Measurements from ENCODE around the gene TMTC2.

TMTC2 gene

DNA sequence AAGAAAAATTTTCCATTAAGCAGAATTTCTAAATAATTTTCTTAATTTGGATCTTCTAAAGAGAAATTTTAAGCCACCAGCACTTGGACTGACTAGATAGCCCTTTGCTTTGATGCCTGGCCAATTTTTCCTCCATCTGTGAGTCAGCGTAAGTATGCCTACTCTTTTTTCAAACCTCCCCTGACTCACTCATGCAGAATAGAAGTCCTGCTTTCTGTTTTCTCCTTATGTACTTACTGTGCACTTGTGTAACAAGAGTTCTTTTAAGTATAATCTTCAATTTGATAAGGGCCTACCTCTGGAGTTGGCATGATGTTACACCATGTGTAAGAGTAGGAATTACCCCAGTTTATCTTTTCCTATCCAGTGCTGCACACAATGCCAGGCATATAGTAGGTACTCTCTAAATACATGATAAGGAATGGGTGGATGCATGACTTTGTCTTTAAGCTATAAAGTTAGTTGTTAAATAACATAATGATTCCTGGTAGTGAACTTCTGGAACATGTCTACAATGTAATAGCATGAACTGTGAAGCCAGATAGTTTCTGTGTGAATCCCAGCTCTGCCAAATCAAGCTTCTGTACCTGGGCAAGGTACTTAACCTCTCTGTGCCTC lies 329.6 kb downstream of the TMTC2 start:
- DNase-seq (ENCODE audit: low spot score): no peak

DNA sequence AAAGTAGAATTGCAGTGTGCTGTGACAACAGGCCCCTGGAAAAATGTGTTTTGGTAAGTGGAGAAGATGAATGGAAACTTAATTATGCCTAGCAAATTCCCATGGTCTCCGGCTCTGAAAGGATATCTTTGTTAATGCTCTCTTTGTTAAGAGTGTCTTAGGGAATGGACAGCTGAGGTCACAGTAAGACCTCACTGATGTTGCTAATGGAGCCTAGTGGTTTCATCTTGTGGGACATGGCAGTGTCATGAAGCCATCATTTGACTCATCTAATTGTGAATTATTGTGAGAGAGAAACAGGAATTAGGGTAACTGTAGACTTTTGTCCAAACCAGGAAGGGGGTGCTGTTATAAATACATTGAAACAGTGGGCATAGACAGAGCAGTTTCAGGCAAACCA lies 330.3 kb downstream of the TMTC2 start:
- no peak for DNase-seq (ENCODE audit: low spot score)

DNA sequence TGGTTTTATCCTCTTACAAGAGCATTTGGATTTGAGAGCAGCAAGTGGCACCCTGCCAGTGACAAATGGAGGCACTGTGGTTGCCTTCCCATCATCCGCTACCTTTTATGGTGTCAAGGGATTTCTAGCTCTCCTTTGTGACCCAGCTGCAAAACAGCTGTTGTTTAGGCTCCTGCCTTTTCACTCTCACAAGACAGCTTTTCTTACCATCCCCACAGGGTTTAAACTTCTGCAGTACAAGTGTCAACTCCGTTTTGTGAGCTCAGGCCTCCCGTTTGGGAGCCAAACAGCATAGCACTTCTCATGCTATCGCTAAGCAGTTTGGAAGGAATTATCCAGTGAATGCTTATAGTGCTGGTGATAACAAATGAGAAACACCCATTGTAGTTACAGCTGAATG lies 331.4 kb downstream of the TMTC2 start:
- DNase-seq (ENCODE audit: low spot score): no peak

DNA sequence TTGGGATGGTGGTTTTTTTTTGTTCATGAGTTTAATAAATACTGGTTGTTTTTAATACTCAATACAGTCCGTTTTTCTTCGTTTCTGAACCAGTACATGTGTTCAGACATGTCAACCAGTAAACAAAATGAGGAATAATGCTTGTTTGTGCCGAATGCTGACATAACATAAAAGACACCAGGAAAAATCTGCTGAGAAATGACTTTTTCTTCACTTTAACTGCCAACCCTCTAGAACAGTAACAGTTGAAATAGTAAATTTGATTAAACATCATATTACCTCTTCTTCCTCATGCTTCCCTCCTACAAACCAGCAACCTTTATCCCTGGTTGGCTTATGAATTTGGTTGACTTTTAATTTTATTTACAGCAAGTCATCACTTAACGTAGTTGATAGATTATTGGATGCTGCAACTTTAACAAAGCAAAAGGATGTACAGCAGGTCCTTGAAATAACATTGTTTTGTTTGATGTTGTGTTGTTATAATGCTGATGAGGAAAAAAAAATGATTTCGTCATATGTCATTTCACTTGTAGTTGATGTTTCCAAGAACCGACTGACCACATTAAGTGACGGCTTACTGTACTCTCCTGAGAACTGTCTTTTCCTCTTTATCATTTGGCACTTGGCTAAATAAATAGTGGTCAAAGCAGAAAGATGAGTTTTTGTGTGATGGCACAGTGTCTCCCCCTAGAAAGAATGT lies 340.5 kb downstream of the TMTC2 start:
- no peak for DNase-seq (ENCODE audit: low spot score)

DNA sequence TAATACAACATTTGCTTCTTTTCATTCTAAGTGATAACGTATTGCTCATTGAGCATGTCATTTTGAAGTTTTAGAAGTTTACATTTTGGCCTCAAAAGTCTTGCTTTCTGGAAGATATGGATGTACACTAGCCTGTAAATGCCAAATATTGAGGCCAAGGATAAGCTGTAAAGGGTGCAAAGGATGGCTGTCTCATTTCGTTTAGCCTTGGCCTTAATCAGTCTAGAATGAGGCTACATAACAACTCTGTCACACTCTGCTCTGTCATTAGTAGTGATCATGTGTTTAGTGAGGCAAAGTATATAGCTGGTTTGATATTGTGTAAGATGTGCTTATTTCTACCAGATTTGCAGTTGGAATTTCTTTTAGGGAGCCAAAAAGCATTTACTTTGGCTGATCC lies 344.5 kb downstream of the TMTC2 start:
- DNase-seq (ENCODE audit: low spot score): no peak

DNA sequence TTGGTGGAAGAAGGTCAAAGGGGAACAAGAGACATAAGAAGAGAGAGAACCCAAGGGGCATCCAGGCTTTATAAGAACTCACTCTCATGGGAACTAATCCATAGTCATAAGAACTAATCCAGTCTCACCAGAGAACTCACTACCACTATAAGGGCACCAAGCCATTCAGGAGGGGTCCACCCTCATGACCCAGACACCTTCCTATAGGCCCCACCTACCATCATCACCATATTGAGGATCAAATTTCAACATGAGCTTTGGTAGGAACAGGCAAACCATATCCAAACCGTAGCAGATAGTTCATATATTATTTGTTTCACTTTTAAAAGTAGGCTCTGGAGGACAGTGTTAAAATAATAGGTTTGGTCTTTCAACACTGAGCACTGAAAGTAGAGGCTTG lies 350.1 kb downstream of the TMTC2 start:
- DNase-seq (ENCODE audit: low spot score): no peak

DNA sequence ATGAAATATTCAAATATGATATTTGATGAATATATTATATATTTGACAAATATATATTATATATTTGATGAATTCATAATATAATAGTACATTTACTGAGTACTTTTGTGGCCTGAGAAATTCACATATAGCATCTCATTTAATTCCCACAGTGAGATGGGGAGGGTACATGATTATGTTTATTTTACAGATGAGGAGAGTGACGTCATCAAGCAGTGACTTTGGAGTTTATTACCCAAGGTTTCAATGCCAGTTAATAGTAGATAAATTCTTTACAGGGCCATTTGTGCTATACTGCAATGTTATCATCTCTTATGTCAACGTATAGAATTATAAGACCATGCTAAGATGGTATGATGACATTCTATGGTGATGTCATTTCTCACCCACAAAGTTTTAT lies 352.7 kb downstream of the TMTC2 start:
- DNase-seq (ENCODE audit: low spot score): no peak

DNA sequence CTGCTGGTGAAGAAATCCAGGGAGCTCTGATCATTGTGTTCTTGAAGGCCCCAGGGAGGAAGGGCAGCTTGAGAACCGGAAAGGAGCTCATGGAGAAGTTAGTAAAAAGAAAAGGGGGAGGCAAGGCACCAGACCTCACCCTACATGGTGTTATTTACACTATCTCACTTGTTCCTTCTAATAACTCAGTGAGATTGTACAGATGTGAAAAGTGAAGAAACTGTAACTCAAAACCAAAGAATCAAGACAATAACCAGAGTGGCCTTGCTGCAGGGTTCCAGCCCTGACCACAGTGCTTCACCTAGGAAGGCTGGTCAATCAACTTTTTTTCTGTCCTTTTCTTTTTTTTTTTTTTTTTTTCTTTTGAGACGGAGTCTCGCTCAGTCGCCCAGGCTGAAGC lies 353.6 kb downstream of the TMTC2 start:
- no peak for DNase-seq (ENCODE audit: low spot score)

DNA sequence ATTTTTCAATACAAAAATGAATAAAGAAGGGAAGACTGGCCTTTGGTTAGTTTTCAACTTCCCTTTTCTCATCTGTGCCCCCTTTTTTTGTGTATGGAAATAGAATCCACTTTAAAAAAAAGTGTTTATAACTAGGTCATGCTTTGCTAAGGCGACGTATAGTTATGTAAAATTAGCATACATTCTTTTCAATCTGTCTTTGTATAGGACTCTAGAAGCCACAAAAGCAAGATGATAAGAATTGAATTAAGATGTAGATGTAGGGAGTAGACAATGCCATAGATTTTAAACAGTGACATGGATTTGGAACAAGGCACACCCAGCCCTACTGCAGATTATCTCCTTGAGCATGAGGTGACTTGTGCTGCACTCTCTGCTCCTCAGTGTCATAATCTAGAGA lies 354.3 kb downstream of the TMTC2 start:
- DNase-seq (ENCODE audit: low spot score): no peak

DNA sequence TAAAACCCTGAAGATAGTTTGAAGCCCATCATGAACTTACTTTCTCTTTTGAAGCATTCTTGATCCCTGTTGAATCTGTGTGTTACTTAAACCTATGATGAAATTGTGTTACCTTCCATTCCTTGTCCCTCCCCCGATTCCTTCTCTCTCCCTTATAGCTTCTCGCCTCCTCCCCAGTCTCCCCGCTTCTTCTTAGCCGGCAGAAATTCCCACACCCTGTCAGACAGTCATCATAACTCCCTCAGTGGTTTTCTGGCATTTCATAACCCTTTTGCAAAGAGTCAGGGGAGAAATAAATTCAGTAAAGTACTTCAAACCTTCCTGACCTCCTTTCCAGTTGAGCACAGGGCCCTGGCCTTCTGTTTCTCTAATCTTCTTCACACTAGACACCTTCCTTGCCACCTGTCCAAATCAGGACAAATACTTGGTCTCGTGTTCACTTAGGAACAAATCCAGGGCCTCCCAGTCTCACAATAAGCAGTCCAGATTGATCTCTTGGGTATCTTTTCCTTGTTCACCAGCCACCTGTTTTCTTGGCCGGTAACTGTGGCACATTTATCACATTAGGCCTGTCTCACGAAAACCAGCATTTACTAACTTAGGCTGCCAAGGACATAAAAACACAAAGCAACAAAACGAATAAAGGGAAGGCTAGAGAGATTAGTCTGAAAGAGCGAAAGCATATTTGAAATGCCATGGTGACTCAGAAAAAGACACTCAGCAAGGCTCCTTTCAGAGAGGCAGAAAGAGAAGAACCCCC lies 355.9 kb downstream of the TMTC2 start:
- DNase-seq (ENCODE audit: low spot score): no peak

DNA sequence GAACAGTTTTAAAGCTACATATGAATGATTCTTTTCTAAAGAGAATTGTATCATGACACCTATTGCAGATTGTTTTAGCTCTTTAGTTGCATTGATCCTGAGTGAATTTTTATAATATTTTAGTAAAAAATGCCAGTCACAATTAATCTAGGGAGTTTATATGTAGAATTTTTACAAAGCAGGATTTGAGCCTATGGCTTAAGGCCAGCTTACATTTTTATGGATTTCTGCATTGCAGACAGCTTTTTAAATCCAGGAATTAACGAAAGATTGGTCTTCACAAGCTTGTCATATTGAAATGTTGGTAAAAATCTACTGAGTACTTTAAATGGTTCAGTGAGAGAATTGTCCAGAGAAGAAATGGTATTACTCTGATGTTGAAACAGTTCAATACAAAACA lies 358.0 kb downstream of the TMTC2 start:
- no peak for DNase-seq (ENCODE audit: low spot score)

DNA sequence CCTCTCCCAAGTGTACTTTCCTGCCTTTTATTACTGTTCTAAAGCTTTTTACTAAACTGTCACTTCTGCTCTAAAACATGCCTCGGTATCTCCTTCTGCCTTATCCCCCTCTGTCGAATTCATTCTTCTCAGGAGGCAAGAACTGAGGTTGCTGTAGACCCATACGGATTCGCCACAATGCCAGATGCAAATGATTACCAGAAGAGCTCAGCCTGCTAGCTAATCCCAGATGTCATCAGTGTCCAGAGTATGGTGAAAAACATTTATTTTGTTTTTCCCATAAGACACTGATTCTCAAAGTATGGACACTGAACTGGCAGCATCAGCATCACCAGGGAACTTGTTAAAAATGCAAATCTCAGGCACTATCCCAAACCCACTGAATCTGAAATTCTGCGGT lies 359.3 kb downstream of the TMTC2 start:
- no peak for DNase-seq (ENCODE audit: low spot score)

DNA sequence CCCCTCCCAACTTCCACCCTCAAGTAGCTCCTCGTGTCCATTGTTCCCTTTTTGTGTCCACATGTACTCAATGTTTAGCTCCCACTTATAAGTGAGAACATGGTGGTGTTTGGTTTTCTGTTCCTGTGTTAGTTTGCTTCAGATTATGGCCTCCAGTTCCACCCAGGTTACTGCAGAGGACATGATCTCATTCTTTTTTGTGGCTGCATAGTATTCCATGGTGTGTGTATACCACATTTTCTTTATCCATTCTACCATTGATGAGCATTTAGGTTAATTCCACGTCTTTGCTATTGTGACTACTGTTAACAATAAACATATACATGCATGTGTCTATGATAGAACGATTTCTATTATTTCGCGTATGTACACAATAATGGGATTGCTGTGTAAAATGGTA lies 362.6 kb downstream of the TMTC2 start:
- DNase-seq (ENCODE audit: low spot score): no peak

DNA sequence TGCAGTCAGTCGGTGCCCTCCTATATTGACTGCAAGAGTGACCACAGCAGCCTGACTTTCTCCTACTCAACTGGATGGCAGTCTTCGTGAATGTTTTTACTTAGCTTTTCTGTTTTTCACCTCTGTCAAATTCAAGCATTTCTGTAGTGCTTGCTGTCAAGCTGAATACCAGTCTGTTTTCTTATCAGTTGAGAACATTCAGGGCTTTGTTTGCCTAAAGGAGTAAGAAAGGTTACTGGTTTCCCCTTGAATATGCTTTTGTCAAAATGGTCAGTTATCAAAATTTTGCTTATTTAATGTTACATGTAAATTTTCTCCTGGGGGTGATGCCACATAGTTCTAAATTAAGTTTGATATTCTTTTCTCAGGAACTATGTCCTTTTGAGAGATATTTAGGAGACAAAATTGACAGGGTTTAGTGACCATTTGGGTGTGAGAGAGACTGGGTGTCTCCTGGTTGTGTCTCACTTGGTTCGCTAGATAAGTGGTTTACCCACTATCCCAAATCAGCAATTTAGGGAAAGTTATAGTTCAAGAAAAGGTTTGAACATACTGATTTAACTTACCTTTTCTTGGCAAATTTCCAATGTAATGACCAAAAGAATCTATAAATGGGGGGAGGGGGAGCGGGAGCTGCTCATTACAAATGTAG lies 366.3 kb downstream of the TMTC2 start:
- no peak for DNase-seq (ENCODE audit: low spot score)

DNA sequence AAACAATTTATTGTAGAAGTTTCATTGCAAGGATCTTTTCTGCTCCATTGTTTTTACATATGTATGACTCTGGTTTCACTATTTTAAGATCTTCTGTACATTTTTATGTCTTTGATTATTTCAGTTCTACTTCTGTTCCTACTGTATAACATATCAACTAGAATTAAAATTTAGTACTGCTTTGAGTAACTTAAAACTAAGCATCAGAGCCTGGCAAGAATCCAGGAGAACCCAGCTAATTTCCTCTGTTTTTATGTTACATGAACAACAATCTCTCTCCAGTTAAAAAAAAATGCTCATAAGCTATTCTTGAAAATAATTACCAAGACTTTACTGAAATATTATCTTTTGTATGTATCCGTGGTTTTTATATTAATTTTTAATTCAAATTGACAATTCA lies 370.7 kb downstream of the TMTC2 start:
- DNase-seq (ENCODE audit: low spot score): no peak

DNA sequence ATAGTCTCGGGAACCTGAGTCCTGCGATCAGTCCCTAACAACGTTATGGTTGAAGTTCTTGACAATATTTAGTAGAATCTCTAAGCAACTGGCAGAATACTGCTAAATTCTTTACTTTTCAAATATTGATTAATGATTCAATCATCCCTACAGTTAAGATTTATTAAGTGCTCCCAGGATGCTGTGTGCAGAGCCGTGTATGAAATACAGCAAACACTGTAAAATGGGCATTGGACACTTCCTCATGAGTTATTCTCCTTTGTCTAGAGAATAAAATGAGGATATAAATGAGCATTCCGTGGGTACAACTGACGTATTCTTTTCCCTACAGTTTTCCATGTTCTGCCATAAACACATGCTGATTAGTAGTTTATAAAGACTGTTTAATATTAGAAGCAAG lies 372.4 kb downstream of the TMTC2 start:
- no peak for DNase-seq (ENCODE audit: low spot score)

DNA sequence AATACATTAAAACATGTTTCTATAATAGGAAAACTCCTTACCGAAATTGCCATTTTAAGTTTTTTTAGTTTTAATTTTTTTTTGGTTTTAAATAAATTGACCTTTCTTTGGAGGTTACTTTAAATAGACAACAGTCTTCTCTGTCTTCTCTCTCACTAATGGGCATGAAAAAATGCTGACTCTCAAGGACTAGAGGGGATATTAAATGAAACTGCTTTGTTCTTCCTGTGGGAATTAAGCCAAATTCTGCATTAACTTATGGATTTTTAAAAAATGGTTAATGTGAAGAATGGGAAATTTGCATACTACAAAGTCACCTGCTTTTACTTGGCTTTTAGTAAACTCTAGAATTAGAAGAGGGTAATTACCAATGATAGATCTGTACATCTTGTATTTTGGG lies 378.9 kb downstream of the TMTC2 start:
- DNase-seq (ENCODE audit: low spot score): no peak

DNA sequence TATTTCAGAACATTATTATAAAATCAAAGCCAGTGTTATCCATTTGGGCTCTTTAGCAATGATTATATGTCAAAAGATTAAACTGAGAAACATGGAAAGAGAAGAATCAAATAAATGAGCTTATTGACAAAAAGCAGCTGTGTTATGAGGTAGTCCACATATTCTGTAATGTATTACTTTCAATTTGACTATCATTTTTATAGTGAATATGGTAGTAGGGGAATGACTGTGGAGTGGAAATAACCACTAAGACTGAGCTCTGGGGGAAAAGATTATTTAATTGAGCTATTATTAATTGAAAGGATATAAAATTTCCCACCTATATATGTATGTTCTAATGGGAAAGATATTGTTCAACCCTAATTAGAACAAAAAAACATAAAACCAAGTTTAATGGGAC lies 381.3 kb downstream of the TMTC2 start:
- no peak for DNase-seq (ENCODE audit: low spot score)

DNA sequence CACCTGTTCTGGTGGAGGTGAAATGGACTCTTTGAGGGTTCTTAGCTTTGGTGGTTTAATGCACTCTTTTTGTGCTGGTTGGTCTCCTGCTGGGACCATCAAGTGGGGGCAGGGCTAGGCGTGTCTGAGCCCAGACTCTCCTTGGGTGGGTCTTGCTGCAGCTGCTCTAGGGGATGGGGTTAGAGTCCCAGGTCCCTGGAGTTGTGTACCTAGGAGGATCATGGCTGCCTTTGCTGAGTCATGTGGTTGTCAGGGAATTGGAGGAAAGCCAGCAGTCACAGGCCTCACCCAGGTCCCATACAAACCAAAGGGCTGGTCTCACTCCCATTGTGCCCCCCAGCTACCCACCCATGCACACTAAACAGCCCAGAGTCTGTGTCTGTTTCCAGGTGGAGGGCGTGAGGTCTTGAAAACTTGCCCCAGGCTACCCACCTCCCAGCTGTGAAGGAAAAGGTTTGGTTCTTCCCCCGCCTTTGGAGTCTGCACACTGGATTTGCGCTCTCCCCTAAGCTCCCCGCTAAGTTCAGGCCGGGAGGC lies 387.7 kb downstream of the TMTC2 start:
- DNase-seq (ENCODE audit: low spot score): no peak

DNA sequence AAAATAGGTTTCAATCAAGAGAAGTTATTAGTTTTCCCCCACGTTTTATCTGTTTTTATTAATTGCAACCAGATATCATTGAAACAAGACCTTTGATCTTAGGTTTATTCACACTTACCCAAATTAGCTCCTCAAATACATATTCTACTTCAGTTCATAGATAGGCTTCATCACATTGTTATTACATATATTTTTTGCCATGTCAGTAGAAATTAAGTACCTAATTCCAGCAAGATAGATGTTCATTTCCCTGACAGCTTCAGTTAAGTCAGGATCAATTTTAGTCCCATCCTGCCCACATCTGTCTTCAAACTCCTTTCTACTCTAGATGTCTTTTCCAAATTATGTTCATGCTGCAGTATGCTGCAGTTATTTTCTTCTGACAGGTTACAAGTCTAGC lies 388.8 kb downstream of the TMTC2 start:
- no peak for DNase-seq (ENCODE audit: low spot score)

DNA sequence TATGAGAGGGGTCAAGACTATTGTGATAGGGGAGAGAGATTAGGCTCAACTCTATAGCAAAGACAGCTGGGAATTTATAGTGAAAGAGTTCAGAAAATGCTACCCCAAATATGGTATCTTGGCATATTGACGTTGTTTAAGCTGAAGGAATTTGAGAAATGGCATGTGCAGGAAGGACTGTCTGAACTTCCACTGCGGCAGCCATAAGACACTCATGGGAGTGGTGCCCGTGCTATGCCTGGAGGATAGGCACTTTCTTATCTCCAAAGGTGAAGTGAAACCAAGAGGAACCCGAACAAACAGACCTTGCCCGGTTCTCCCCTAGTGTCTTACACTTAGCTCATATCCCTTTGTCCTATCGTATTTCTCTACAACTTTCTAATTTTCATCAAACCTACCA lies 390.3 kb downstream of the TMTC2 start:
- no peak for DNase-seq (ENCODE audit: low spot score)

DNA sequence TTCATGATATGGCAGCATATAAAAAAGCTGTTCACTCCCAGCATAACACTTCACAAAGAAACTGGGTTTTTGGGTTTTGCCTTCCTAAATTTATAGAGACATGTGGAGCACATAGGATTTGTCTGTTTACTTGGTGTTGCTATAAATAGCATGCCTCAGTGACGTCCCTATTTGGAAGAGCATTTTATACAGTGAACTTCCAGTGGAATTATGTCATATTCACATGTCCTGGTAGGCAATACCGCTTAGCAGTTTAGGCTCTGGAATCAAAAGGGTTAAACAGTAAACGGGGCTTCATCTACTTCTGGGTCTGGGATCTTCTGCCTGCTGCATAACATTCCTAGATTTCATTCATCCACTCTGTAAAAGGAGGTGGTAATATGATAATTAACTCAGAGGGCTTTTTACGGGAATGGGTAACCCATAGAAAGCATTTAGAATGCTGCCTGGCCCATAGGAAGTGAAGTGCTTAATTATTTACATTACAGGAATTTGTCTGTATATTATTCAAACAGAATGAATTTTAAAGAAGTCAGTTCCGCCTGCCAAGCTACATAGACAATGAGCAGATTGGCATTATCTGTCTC lies 396.1 kb downstream of the TMTC2 start:
- no peak for DNase-seq (ENCODE audit: low spot score)
